Endometrium (tissue), 2 donors: ENCODE measurements around the gene OR52N5.

Experiments used
- FAIRE-seq: peaks from 2 replicates; lab custom pipeline; 2012; peaks lifted over from hg19 to GRCh38; lab: Jason Lieb, UNC
- donor health status: control.
- donor health status: control.

OR52N5 gene

DNA sequence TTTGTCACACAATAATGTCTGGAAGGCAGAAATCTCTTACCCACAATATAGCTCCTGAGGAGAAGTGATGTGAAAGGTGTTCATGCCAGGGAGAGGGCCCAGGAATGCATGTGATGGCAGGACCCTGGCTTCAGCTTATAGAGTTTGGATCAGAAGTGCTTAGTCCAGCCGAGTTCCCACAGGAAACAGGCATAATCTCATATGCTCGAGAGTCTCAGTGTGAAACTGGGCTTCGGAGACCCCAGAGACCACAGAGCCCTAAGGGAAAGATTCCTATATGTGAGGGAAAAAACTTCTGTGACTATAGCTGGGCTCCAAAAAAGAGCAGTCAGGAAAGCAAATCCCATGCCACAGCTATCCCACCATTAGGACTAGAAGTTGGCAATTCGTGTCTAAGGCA lies at the start of gene OR52N5:
OR52N5 (minus strand) TSS at position 101 of the 400 bp plus-strand sequence. CDS start 4,721 bp downstream, outside the sequence.
- FAIRE-seq = no peak

DNA sequence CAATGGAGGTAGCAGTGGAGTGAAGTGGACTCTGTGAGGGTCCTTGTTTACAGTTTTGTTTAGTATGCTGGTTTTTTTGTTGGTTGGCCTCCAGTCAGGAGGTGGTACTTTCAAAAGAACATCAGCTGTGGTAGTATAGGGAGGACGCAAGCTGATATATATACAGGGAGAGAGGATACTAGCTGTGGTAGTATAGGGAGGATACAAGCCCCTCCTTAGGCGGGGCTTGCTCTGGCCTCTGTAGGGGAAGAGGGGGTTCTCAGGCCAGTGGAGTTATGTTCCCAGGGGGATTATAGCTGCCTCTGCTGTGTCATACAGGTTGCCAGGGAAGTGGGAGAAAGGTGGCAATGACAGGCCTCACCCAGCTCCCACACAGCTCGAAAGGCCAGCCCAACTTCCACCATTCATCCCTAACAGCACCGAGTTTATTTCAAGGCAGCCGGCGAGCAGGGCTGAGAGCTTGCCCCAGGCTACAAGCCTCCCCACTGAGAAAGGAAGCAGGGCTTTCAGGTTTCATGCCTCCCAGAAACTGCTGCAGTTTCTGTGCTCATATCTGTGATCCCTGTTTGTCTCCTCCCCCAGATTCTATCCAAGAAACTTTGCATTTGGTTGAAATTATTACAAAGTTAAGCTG lies 48.2 kb upstream of the OR52N5 start:
- no peak for FAIRE-seq

DNA sequence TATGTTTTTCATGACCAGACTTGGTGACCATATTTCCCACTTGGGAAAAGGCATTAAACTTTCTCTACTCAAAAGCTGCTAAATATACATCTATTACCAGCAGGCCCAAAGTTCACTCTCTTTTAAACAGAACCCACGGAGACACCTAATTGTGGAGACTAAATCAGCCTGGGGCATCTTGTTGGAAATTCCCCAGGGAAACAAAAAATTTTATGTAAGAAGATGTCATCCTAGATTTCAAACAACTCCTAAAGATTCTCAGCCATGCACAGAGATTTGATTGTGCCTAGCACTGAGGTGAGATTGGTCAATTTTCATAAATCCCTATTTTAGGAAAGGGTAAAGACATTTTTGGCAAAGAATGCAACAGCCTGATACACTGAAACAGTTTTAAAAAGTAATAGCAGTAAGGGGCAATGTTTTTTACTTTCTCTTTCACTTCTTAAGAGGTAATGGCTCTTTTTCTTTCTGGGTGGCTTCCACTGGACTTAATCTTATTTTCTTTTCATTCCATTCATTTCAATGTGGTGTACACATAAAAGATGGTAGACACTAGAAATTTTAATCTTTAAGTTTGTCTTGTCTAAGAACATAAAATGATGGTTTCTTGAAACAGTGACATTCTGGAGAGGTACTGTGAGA lies 35.2 kb upstream of the OR52N5 start:
- no peak for FAIRE-seq

DNA sequence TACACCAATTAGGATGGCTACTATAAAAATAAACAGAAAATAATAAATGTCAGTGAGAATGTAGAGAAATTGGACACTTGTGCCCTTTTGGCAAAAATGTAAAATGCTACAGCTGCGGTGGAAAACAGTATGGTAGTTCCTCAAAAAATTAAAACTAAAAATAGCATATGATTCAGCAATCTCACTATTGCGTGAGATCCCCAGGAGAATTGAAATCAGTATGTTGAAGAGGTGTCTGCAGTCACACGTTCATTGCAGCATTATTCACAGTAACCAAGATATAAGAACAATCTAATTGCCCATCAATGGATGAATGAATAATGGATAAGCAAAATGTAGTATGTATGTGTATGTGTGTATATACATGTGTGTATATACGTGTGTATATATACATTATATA lies 32.4 kb upstream of the OR52N5 start:
- no peak for FAIRE-seq

DNA sequence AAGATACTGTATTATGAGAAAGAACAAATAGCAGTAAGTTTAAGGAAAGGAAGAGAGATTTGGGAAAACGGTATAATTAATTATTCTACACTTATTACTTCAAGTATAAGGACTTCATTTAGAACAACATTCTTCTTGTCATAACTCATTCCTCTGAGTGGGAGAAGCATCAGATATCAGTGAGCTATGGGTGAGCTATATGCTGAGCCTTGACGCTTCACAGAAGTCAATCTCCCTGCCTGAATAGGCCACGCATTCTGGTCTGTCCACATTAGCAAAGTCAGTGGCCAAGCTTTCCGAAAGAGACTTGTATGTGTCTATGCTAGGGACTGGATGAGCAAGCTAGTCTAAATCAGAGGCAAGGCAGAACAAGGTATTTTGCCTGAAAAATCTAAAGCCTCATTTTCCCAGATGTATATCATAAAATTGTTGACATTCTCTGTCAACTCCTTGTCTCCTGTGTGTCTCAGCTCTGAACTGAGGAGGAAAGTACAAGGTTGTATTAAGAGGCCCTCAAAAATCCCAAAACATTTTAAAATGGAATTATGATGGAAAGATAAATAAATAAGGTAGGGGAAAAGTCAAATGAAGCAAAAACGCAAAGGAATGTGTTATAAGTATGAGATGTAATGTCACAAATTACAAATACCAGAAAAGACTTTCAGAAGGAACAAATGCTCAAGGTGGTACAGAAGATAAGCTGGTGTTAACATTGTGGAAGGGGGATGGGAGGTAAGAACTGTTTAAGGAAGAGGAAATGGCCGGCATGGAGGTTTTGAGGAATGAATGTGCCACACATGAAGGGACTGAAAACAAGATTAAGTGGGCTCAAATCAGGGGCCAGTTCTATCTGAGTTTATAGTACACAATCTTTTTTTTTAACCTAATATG lies 27.0 kb upstream of the OR52N5 start:
- no peak for FAIRE-seq

DNA sequence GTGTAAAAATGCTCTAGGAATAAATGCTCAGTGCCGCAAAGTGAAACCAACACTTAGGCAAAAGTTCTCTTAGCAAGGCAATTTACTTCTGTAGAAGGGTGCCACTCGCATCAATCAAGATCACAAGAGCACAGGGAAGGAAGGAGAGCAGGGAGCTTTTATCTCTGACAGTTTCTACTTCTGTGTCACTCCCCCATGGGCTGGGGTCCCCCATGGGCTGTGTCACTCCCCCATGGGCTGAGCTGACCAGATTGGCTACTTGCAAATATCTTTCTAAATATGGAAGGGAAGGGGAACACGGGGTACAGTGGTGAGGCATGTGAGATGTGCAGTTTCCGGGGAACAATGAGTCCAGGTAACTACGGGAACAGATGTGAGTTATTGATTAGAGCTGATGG lies 26.0 kb upstream of the OR52N5 start:
- FAIRE-seq = no peak

DNA sequence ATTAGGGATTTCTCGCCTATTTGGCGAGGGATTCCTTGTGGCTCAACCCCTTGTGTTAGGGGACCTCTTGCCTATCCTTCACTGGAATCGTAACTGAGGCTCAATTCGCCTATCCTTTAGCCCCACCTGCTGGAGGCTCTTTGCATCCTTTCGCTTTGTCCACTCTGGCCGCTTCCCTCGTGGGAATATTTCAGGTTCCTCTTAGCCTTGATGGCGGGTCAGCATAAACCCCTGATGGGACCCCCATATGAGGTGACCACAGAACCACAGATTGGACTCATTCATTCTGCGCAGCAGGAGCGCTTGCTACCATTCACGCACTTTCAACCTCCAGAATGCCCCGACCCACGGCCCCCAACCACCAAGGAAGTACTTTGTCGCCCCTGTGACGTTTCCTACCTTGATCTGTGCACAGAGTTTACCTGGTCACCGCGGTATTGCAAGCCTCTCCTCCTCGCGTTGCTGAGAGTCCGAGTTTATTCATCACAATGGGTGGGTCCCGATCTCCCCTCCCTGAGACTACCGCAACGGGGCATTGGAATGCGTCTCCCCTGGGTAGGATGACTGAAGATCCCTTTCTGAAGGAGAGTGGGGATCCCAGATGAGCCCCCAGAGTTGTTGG lies 25.5 kb upstream of the OR52N5 start, which contains the start of gene OR52N2:
OR52N2 (plus strand) TSS at position 425 of the 622 bp plus-strand sequence. CDS start 11,412 bp downstream, outside the sequence.
- FAIRE-seq = no peak

DNA sequence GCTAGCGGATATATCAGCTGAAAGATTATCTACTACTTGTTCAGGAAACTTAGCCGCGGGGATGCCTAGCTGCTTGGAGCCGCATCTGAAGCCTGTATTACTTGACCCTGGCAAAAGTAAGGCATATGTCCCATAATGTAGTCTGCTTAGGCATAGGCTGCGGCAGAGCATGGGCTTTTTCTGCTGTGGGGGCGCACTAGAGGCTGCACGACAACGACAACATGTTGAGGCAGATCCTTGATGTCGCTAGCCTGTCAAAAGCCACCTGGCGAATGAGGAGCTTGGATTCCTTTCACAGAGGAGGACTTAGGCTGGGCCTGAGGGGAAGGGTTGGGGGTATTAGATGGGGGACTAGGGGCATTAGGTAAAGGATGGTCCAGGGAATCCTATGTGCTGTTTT lies 24.4 kb upstream of the OR52N5 start:
- no peak for FAIRE-seq

DNA sequence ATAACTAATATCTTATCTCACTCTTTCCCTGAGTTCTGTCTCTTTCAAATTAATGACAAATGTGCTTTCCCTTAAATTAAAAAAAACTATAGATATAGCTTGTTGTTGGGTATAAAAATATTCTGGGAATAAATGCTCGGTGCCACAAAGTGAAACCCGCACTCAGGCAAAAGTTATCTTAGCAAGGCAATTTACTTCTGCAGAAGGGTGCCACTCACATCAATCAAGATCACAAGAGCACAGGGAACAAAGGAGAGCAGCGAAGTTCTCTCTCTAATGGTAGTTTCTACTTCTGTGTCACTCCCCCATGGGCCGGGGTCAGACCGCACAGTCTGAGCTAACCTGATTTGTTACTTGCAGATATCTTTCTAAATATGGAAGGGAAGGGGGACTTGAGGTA lies 20.8 kb upstream of the OR52N5 start:
- no peak for FAIRE-seq

DNA sequence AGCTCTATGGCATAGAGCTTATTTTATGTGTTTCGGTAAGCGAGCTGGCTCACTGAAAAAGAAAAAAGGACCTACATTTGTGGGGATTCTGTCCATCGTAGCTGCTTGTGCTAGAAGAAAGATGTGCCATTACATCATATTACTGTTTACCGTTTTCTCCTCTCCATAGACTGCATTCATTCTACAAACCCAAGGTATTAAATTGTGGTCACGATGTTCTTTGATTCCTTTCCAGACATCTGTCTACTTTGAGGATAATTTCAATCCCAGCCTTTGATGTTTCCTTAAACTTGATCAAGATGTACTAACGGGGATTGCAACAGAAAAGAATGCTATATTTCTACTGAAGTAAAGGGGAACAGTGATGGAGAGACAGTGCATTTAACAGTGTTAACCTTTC lies 13.4 kb upstream of the OR52N5 start:
- FAIRE-seq = no peak

DNA sequence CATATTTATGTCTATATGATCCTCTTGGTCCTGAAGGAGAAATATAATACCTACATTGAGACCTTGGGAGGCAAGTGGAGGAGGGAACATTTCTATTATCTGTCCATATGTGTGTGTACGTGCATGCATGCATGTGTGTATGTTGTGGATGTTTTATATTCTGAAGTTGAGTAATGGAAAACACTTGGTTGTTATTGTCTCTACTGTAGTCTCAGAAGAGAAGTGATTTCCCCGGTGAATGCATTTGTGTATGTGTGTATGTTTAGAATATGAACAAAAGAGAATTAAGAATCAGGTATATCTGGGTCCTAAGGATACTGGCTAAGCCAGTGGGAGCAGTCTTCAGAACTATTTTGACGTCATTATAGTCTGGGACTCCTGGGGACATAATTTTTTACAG lies 8.0 kb upstream of the OR52N5 start, which contains the start of gene OR52N1:
OR52N1 (minus strand) TSS at position 101 of the 400 bp plus-strand sequence. CDS start 2,449 bp downstream, outside the sequence.
- no peak for FAIRE-seq

DNA sequence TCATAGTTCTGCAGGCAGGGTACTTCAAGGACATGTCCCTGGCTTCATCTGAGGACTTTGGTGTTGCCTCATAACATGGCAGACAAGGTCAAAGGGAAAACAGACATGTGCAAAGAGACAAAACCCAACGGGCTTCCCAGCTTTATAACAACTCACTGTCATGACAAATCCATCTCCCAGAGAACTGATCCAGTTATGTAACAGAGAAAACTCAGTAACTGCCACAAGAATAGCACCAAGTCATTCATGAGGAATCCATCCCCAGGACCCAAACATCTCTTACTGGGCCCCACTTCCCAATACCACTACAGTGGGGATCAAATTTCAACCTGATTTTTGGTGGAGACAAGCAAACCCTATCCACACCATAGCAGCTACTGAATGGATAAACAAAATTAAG lies 16.1 kb downstream of the OR52N5 start:
- no peak for FAIRE-seq

DNA sequence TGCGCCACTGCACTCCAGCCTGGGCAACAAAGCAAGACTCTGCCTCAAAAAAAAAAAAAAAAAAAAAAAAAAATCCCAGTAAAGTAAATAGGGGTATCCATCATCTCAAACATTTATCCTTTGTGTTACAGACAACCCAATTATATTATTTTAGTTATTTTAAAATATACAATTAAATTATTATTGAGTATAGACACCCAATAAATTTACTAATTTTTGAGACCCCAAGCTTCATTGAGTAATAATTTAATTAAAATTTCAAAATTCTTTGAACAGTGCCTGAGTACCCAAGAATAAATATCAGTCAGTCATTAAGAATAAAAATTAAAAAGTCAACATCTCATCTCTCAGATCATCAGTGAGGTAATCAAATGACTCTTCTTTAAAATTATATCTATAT lies 29.2 kb downstream of the OR52N5 start, which contains the start of gene OR52N4:
OR52N4 (plus strand) TSS at position 301 of the 400 bp plus-strand sequence. CDS start 498 bp downstream, outside the sequence.
- no peak for FAIRE-seq

DNA sequence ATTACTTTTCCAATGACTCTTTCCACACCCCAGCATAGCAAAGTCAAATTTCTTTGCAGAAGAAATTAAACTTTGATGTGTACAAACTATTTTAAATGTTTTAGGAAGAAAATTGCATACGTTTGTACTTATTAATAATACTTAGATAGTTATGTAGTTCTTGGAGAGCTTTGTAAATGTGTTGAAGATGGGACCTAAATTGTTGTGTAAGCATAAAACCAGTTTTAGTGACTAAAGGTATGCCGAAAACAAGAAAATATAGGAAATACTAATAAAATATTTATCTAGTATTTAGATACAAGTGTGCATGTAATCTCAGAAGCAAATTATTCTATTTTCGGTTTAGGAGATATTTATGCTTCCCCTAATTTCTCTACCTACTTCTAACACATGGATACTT lies 33.3 kb downstream of the OR52N5 start:
- no peak for FAIRE-seq

DNA sequence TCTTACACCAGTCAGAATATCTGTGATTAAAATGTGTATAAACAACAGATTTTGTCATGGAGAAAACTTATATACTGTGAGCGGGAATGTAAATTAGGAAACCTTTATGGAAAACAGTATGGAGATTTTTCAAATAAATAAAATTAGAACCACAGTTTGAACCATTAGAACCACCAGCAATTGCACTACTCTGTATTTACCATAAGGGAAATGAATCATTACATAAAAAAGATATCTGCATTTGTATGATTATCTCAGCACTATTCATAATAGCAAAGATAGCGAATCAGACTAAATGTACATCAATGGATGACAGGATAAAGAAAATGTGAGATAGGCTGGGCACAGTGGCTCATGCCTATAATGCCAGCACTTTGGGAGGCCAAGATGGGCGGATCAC lies 36.5 kb downstream of the OR52N5 start:
- FAIRE-seq = no peak

DNA sequence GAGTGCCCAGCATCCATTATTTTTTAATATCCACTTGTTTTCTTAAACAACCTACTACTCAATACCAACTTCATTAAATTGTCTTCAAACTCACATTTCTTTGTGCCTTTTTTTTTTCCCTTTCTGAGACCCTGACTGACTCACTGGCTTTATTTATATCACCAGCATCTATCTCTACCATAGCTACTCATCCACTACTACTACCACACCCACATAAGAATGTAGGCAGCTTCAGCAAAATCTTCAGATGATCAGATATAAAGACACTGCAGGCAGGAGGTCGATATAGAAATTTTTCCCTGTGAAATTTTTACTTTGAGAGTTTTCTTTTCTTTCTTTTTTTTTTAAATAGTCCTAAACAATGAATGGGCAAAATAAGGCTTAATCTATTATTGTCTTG lies 44.7 kb downstream of the OR52N5 start:
- no peak for FAIRE-seq

DNA sequence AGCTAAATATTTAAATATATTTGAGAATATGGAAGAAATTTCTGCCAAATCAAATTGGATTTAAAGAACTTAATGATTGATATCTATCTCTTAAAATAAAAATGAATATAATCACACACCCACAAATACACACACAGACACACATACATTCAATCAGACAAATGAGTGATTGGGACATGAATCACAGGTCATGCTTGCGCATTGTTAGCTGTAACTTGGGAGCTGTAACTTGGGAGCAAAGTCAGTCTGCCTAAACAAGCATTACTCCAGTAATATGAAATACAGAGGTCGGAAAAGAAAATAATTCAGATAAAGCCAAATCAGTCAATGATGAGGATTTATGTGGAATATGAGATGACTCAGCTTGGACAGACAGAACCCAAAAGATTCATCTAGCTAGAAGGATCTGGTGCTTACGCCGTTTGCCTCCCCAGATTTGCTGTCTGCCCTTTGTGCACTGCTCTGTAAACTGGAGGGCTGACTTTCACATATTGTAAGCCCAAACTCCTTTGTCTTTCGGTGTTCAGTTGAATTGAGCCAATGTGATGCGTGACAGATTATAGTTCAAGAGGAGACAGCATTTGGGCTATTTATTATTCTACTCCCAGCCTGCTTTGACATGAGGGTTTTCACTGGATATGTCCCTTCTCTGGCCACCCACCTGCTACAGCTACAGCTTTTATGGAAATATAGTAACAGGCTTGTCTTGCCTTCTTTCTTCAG lies 45.3 kb downstream of the OR52N5 start:
- FAIRE-seq = no peak

DNA sequence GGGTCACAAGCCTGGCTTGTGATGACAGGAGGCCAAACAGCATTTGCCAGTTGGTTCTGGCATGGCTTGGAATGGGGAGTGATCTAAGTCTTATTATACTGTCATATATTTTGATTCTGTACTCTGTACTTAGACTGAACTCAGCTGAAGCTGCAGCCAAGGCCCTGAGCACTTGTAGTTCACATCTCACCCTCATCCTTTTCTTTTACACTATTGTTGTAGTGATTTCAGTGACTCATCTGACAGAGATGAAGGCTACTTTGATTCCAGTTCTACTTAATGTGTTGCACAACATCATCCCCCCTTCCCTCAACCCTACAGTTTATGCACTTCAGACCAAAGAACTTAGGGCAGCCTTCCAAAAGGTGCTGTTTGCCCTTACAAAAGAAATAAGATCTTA lies 46.1 kb downstream of the OR52N5 start:
- FAIRE-seq = no peak

DNA sequence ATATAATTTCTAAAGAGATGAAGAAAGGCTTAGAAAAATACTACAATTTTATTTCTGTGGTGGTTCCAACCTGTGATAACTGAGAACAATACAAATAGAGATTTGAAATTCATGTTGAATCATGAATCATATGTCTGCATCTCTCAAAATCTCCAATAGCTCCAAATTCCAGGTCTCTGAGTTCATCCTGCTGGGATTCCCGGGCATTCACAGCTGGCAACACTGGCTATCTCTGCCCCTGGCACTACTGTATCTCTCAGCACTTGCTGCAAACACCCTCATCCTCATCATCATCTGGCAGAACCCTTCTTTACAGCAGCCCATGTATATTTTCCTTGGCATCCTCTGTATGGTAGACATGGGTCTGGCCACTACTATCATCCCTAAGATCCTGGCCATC lies 46.8 kb downstream of the OR52N5 start, which contains the start of gene OR56B1:
OR56B1 (plus strand) TSS at position 53 of the 400 bp plus-strand sequence; CDS start at position 122, 69 bp downstream.
- no peak for FAIRE-seq

DNA sequence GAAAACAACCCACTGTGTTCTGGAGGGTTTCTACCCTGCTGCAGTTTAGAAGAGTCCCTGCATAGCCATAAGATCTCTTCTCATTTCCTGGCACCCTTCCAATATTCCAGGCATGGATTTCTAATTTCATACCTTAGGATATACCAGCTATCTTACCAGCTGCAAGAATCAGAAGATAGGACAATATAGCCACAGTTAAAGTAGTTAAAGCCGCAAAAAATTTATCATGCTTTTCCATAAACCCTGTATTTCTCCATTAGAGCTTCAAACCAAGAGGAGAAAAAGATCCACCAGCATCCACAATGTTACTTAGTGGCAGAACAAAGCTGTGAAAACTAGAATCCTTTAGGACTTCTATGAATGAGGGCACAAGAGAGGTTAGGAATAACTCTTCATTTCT lies 55.5 kb downstream of the OR52N5 start:
- no peak for FAIRE-seq

DNA sequence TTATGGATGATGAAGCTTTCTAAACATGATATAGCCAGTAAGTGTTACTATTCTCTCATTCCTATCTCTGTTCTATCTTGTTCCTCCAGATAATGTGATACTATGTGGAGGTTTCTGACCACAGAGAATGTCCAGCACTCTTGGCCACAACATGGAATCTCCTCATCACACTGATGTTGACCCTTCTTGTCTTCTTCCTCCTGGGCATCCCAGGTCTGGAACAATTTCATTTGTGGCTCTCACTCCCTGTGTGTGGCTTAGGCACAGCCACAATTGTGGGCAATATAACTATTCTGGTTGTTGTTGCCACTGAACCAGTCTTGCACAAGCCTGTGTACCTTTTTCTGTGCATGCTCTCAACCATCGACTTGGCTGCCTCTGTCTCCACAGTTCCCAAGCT lies 56.8 kb downstream of the OR52N5 start:
- no peak for FAIRE-seq
